SK-N-SH treated with all-trans-retinoic acid at 6 μM for 48 hours (cell line): ENCODE results near the gene KCNH1.

Experiments used
- ATAC-seq: fragments of 200-7000 bp; cut with Tn5 transposase; 3 replicates; pipeline ENCODE4 v1.9.1; 2020; ENCODE audit warnings: mild to moderate bottlenecking, moderate library complexity
- ARNTL ChIP-seq: fragments of 450-650 bp; formaldehyde crosslinking; IDR thresholded peaks from 2 replicates; pipeline ENCODE4 v1.5.0; 2020; ENCODE audit warnings: low read depth, mild to moderate bottlenecking, moderate library complexity, borderline replicate concordance
- BACH2 ChIP-seq: fragments of 250-450 bp; sonication (Bioruptor Pico); IDR thresholded peaks from 2 replicates; pipeline ENCODE4 v1.9.0; 2021; ENCODE audit warnings: mild to moderate bottlenecking, borderline replicate concordance
- CSDC2 ChIP-seq: fragments of 250-450 bp; sonication (Bioruptor Pico); IDR thresholded peaks from 2 replicates; pipeline ENCODE4 v1.5.0; 2020; ENCODE audit warnings: mild to moderate bottlenecking, moderate library complexity
- ESRRG ChIP-seq: fragments of 250-450 bp; sonication (Bioruptor Pico); IDR thresholded peaks from 2 replicates; pipeline ENCODE4 v1.6.1; 2021; ENCODE audit warnings: mild to moderate bottlenecking
- GLIS3 ChIP-seq: fragments of 250-450 bp; sonication (Bioruptor Pico); IDR thresholded peaks from 2 replicates; pipeline ENCODE4 v1.5.0; 2020; ENCODE audit warnings: mild to moderate bottlenecking, moderate library complexity
- ISL1 ChIP-seq: fragments of 250-450 bp; sonication (Bioruptor Pico); IDR thresholded peaks from 2 replicates; pipeline ENCODE4 v2.1.2; 2022; ENCODE audit warnings: mild to moderate bottlenecking, moderate library complexity
- OSR1 ChIP-seq: fragments of 250-450 bp; sonication (Bioruptor Pico); IDR thresholded peaks from 2 replicates; pipeline ENCODE4 v1.8.0; 2022; ENCODE audit warnings: moderate library complexity, mild to moderate bottlenecking, inconsistent platforms
- PPARA ChIP-seq: fragments of 250-450 bp; sonication (Bioruptor Pico); IDR thresholded peaks from 2 replicates; pipeline ENCODE4 v1.5.0; 2020; ENCODE audit warnings: mild to moderate bottlenecking, borderline replicate concordance
- TCF4 ChIP-seq: fragments of 250-450 bp; sonication (Bioruptor Pico); IDR thresholded peaks from 2 replicates; pipeline ENCODE4 v1.8.0; 2021; ENCODE audit warnings: mild to moderate bottlenecking, moderate library complexity, borderline replicate concordance
- TOX ChIP-seq: fragments of 250-450 bp; sonication (Bioruptor Pico); IDR thresholded peaks from 2 replicates; pipeline ENCODE4 v1.8.0; 2021; ENCODE audit warnings: mild to moderate bottlenecking, moderate library complexity, borderline replicate concordance
- ZC3H10 ChIP-seq: fragments of 250-450 bp; sonication (Bioruptor Pico); IDR thresholded peaks from 2 replicates; pipeline ENCODE4 v1.5.1; 2021; ENCODE audit warnings: mild to moderate bottlenecking, moderate library complexity
- ZFP3 ChIP-seq: fragments of 250-450 bp; sonication (Bioruptor Pico); IDR thresholded peaks from 2 replicates; pipeline ENCODE4 v1.5.0; 2020; ENCODE audit warnings: mild to moderate bottlenecking, moderate library complexity
- ZFP30 ChIP-seq: fragments of 450-650 bp; formaldehyde crosslinking; IDR thresholded peaks from 2 replicates; pipeline ENCODE4 v1.5.0; 2022; ENCODE audit warnings: mild to moderate bottlenecking, moderate library complexity
- ZNF565 ChIP-seq: fragments of 450-650 bp; formaldehyde crosslinking; conservative IDR thresholded peaks from 2 replicates; pipeline ENCODE4 v1.5.0; 2020; ENCODE audit warnings: low read depth, mild to moderate bottlenecking, moderate library complexity
- ZNF8 ChIP-seq: fragments of 450-650 bp; formaldehyde crosslinking; IDR thresholded peaks from 2 replicates; pipeline ENCODE4 v1.5.0; 2020; ENCODE audit warnings: mild to moderate bottlenecking, moderate library complexity
- TF ChIP-seq, protein P1 (sequence below): fragments of 250-450 bp; sonication (Bioruptor Pico); IDR thresholded peaks from 2 replicates; pipeline ENCODE4 v1.5.1; 2020; ENCODE audit warnings: low read depth, mild to moderate bottlenecking, moderate library complexity
- TF ChIP-seq, protein P2 (sequence below): fragments of 250-450 bp; sonication (Bioruptor Pico); IDR thresholded peaks from 2 replicates; pipeline ENCODE4 v1.5.1; 2021; ENCODE audit warnings: mild to moderate bottlenecking, moderate library complexity
- TF ChIP-seq, protein P3 (sequence below): fragments of 250-450 bp; sonication (Bioruptor Pico); IDR thresholded peaks from 2 replicates; pipeline ENCODE4 v1.5.0; 2020; ENCODE audit warnings: mild to moderate bottlenecking, moderate library complexity

KCNH1 gene

DNA sequence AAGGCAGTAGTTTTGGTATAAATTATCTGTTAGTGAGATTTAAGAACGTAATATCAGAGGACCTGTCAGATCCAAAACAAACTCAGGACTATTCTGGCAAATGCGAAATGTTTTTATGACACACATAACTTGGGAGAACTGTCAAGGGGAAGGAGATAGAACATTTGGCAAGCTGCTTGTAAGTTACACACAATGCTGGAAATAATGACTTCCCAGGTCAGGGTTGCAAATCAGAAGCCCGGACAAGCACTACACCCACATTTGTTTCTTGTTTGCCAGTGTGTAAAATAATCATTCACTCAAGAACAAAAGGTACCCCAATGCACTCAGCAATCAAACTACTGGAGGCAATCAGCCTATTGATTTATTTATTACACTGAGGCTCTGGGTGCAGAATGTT, 354.7 kb downstream of the KCNH1 start (continued):
- TF ChIP-seq, protein P1, sequence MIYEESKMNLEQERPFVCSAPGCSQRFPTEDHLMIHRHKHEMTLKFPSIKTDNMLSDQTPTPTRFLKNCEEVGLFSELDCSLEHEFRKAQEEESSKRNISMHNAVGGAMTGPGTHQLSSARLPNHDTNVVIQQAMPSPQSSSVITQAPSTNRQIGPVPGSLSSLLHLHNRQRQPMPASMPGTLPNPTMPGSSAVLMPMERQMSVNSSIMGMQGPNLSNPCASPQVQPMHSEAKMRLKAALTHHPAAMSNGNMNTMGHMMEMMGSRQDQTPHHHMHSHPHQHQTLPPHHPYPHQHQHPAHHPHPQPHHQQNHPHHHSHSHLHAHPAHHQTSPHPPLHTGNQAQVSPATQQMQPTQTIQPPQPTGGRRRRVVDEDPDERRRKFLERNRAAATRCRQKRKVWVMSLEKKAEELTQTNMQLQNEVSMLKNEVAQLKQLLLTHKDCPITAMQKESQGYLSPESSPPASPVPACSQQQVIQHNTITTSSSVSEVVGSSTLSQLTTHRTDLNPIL (CRISPR knock-in tag), result no peak

DNA sequence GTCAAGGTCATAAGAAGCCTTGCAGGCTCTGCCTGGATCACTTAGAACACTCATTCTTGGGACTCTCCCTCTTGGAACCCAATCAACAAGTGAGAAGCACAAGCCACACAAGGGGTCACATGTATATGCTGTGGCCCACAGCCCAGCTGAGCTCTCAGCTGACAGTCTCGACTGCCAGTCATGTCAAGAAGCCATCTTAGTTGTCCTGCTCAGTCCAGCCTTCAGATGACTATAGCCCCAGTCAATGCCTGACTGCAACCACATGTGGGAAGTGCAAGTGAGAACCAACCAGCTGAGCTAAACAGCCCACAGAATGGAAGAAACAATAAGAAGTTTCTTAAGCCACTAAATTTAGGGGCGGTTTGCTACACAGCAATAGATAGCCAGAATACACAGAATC, 356.0 kb downstream of the KCNH1 start:
- TF ChIP-seq ZNF565 (CRISPR knock-in tag) (no peak), ZFP30 (CRISPR knock-in tag) (no peak), CSDC2 (CRISPR knock-in tag) (no peak)
- ATAC-seq, result no peak

DNA sequence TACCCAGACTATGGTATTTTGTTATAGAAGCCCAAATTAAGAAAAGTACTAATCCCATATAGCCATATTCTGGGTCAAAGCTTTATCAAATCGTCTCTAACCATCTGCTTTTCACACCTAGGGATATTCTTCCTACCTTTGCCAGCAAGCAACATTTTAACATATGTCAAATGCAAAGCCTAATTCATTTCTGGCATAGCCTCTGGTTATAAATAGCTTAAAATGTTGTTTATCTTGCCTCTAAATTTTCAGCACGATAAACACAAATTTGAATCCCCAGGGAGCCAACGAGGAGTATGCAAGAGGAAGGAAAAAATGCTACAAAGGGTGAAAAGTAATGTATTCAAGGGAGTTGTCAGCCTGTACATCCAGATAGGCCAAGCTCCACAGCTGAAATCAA, 357.2 kb downstream of the KCNH1 start:
- TF ChIP-seq, protein P2, sequence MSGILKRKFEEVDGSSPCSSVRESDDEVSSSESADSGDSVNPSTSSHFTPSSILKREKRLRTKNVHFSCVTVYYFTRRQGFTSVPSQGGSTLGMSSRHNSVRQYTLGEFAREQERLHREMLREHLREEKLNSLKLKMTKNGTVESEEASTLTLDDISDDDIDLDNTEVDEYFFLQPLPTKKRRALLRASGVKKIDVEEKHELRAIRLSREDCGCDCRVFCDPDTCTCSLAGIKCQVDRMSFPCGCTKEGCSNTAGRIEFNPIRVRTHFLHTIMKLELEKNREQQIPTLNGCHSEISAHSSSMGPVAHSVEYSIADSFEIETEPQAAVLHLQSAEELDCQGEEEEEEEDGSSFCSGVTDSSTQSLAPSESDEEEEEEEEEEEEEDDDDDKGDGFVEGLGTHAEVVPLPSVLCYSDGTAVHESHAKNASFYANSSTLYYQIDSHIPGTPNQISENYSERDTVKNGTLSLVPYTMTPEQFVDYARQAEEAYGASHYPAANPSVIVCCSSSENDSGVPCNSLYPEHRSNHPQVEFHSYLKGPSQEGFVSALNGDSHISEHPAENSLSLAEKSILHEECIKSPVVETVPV (CRISPR knock-in tag), result no peak
- TF ChIP-seq, protein P3, sequence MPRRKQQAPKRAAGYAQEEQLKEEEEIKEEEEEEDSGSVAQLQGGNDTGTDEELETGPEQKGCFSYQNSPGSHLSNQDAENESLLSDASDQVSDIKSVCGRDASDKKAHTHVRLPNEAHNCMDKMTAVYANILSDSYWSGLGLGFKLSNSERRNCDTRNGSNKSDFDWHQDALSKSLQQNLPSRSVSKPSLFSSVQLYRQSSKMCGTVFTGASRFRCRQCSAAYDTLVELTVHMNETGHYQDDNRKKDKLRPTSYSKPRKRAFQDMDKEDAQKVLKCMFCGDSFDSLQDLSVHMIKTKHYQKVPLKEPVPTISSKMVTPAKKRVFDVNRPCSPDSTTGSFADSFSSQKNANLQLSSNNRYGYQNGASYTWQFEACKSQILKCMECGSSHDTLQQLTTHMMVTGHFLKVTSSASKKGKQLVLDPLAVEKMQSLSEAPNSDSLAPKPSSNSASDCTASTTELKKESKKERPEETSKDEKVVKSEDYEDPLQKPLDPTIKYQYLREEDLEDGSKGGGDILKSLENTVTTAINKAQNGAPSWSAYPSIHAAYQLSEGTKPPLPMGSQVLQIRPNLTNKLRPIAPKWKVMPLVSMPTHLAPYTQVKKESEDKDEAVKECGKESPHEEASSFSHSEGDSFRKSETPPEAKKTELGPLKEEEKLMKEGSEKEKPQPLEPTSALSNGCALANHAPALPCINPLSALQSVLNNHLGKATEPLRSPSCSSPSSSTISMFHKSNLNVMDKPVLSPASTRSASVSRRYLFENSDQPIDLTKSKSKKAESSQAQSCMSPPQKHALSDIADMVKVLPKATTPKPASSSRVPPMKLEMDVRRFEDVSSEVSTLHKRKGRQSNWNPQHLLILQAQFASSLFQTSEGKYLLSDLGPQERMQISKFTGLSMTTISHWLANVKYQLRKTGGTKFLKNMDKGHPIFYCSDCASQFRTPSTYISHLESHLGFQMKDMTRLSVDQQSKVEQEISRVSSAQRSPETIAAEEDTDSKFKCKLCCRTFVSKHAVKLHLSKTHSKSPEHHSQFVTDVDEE (CRISPR knock-in tag), result no peak
- TF ChIP-seq GLIS3 (CRISPR knock-in tag) (no peak), ZNF565 (CRISPR knock-in tag) (no peak), ZFP30 (CRISPR knock-in tag) (no peak), ISL1 (no peak)
- ATAC-seq, result no peak

DNA sequence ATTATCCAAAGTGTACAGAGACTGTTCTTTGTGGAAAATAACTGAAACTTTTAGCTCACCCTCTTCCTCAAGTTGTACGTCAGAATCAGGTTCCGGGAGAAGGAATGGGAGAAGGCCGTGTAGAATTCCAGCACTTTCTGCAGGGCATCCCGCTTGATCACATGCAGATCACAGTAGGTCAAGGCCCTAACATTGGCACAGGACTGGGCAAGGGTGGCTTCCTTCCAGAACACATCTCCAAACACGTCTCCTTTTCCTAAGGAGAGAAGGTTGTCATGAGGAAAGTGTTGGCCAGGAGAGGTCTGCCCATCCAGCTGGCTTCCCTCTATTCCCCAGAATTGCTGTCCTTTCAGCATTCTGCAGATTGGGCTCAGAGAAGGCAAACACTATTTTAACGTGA, 358.7 kb downstream of the KCNH1 start:
- no peak for ATAC-seq

More for the DNA sequence above, 358.7 kb downstream of the KCNH1 start:
- TF ChIP-seq ZNF8, result no peak
- TF ChIP-seq ZFP3, result no peak
- TF ChIP-seq, protein P3 (CRISPR knock-in tag), result no peak
- TF ChIP-seq ARNTL (CRISPR knock-in tag), result no peak
- TF ChIP-seq GLIS3 (CRISPR knock-in tag), result no peak
- TF ChIP-seq TCF4 (CRISPR knock-in tag), result no peak
- no peak for TF ChIP-seq ZC3H10 (CRISPR knock-in tag)
- TF ChIP-seq OSR1 (CRISPR knock-in tag), result no peak
- TF ChIP-seq PPARA (CRISPR knock-in tag), result no peak
- no peak for TF ChIP-seq ISL1
- TF ChIP-seq TOX (CRISPR knock-in tag), result no peak
- no peak for TF ChIP-seq ESRRG (CRISPR knock-in tag)
- TF ChIP-seq BACH2 (CRISPR knock-in tag), result no peak
- TF ChIP-seq, protein P1 (CRISPR knock-in tag), result no peak
- TF ChIP-seq, protein P2 (CRISPR knock-in tag), result no peak
